Measurements from ENCODE around the gene NPTN. TPM values are rescaled to one million over a fixed set of nuclear protein-coding genes. Genes with fewer than 3 reads are reported as not detected.
"Not testable (repeated sequence)": the region's sequence is repeated elsewhere in the genome, so short reads cannot be mapped to it uniquely, and the experiment has no call there.

NPTN gene
- total RNA-seq, 1 donor from 2014 or later: 54.0 TPM

DNA sequence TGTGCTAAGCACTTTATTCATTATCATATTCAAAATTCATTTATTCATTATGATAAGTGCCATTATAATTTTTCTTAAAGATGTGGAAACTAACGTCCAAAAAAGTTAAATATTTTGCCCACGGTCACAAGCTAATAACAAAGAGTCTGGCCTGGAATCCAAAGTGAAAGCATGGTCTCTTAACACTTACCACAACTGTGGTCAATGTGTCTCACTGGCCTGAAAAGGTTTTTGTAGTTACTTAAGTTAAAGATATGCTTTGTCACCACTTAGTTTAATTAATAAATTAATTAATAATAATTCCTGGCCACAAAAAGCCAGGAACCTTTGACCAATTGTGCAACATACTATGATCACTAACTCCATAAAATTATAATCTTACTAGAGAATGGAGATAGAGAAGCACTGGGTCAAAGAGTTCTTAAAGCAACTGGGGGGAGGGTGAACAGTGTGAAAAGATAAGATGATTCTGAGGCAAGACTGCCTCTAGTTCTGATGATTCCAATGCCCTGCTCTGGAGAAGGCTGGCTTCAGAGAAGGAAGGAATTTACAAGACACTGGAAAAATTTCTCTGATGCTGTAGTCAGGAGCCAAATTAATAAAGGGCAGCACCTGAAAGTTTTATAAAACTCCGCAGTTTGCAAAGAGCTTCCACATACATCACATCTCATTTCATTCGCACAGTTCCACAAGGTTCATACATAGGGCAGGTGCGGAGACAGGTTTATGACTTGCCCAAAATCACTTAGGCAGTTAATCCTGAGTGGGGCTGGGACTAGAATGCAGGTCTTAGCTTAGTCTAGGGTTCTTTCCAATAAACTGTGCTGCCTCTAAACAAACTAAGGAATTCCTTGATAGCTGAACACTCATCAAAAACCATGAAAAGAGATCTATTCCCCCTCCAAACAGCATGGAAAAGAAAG lies 32.5 kb downstream of the NPTN start:
- DNase-seq: no peak

DNA sequence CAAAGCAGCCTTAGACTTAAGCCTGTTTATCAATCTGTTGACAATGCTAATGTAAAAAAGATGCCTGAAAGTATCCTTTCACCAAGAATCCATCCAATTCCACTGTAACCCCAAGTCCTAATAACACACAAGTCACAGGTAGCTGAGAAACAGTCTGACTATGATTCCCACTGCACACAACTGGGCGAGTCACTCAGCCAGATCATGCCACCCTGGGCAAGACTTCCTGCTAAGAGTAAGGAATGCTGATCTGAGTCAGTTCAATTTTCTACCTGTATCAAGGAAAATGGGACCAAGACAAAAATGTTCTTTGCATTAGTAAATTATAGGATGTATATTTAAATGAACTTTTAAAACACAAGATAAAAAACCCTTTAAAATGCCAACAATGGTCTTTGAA lies 33.3 kb downstream of the NPTN start:
- no peak for DNase-seq

GRCh38 chr15:73598530-73599160 lies 34.5 kb downstream of the NPTN start:
- DNase-seq: no peak

DNA sequence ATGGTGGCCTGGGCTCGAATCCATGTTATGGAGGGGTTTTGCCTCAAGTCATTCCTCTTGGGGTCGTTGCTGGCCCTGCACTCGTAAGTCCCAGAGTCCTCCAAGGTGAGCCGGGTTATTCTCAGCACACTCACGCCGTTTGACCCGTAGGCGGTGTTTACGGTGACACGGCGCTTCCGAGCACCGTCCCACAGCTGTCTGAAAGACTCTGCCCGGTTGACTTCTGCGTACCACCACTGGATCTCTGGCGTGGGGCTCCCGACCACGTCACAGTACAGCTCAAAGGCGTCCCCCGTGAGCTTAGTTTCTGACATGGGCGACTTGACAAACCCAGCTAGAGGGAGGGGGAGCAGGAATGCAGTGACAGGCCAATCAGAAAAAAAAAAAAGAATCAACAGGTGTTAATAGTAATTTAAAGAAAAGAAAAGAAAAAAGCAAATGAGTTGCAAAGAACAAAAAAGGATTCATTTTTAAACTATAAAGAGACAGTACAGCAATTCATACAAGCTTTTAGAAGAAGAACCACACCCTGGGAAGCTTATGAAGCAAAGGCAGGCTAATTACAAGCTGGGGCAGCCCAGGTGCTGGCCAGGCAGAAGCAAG lies 36.1 kb downstream of the NPTN start:
- no peak for DNase-seq

- DNase-seq: no peak
These were observed 37.0 kb downstream of the NPTN start for GRCh38 chr15:73596174-73596573.

DNA sequence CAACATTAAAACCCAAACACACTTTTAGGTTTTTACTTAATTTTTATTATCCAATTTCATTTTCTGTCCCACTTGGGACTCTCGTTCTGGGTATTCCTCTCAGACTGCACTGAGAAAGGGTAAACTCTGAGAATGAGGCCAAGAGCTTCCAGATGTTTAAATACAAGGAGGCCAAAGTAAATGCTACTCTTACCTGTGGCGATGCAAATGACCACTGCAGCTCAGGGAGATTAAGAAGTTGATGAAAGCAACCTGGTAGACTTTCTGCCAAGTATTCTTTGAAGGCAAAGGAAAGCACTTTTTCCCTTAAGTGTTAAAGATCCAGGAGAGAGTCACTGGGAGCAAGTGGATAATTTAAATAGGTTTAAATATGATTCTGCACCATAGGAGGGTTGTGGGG lies 39.1 kb downstream of the NPTN start:
- no peak for DNase-seq

DNA sequence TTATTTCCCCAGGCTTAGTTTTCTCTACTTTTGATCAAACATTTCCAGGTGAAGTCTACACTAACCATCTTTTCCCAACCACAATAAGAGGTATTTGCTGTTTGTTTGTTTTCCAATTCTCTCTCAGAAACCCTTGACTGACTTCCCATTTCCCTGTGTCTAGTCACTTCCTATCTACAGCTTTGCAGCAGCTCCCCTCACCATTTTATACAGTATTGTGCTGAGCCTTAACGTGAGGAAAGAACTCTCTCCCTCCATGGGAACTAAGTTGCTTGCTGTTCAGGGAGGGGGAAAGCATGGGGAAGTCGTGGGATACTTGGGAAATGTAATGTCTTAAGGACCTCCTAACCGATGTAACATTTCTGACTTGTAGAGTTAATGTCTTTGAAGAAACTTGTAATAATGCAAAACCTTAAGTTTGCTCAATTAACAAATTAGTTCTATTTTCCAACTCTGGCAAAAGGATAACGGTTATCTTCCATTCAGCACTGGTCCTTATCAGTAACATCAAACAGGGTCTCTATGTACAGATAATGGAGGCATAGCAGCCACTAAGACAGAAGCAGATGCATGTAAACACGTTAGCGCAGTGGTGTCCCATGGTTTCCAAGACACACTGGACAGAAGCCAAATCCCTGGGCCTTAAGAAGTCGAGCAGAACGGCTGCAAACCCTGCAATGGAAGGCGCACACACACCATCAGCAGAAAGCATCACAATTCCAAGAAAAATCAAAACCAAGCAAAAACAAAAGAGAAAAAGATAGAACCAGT lies 39.7 kb downstream of the NPTN start:
- DNase-seq: no peak

DNA sequence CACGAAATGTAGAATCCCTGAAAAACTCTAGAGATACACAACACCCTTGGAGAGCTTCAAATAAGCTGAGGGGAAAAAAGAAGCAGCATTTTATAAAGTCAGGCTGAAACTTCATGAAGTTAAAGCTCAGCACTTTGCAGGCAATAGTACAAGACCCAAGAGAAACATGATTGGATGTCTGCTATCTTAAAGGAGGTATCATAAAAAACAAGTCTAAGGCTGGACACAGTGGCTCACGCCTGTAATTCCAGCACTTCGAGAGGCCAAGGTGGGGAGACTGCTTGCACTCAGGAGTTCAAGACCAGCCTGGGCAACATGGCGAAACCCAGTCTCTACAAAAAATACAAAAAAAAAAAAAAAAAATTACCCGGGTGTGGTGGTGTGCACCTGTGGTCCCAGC lies 42.9 kb downstream of the NPTN start:
- DNase-seq: no peak

- no peak for DNase-seq
These were observed 43.4 kb downstream of the NPTN start for GRCh38 chr15:73589766-73590165.

GRCh38 chr15:73585871-73586654 lies 47.1 kb downstream of the NPTN start:
- no peak for DNase-seq

- no peak for DNase-seq
These were observed 48.3 kb downstream of the NPTN start for GRCh38 chr15:73584699-73585420.

DNA sequence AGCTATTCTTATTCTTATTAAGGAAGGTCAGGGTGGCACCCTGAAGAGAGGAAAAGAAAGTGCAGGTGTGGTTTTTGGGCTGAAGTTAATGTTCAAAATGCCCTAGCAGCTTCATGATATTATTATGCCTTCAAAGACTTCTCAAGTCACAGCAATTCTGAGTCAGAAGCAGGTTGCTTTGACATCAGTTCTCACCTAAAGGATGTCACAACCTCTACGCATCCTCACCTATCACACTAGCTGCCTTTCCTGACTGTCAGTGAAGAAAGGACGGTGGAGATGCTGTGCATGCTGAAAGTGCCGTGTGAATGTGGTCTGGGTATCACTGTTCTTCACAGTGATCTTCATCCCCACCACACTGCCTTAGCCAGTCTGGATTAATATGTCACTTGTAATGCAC lies 49.6 kb downstream of the NPTN start:
- DNase-seq: no peak

DNA sequence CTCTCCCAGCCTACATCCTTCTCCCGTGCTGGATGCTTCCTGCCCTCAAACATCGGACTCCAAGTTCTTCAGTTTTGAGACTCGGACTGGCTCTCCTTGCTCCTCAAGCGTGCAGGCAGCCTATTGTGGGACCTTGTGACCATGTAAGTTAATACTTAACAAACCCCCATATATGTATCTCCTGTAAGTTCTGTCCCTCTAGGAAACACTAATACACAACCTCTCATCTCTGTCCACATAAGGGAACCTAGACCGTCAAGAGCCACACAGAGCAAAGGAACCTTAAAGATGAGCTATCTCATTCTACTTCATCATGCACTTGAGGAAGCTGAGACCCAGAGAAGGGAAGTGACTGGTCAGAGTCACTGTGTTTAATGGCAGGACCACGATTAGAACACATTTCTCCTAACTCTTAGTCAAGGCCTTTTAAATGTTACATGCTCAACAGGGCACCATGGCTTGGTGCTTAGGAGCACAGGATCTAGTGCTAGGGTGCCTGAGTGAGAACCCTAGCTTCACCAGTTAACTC lies 50.3 kb downstream of the NPTN start:
- no peak for DNase-seq

GRCh38 chr15:73578026-73578425 lies 55.2 kb downstream of the NPTN start:
- DNase-seq: no peak

DNA sequence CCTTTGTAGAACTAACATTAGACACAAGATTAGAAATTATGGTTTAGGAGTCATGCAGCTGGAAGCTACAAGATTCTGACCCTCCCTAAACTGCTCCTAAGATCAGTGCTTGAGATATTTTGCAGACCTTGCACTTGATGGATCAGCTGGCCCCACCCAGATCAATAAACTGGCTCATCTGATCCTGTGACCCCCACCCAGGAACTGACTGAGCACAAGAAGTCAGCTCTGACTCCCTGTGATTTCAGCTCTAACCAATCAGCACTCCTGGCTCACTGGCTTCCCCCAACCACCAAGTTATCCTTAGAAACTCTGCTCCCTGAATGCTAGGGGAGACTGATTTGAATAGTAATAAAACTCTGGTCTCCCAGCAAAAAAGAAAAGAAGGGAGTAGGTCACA lies 55.6 kb downstream of the NPTN start:
- DNase-seq: not testable (repeated sequence)

DNA sequence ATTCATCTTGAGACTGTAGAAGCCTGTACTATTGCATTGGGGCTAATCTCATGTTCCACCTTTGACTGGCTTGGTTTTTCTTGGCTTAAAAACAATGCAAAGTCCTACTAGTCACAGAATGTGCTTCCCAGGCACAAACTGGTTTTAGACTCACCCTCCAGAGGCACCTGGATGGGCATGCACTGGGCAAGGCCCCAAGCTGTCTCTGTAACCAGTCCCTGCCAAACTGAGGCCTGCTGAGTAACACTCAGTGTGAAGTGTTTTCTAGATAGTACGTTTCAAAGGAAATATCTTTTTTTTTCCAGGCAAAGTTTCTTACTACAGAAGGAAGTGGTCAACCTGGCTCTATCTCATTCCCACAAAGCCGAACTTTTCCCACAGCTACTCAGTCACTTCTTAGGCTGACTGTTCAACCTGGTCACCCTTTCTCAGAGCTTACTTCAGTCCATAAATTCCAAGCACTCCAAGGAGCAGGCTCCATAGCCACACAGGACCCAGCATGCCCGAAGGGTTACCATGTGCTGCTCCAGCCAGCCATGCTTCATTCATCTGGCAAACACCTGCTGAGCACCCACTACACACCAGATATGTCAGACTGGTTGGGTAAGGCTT lies 57.4 kb downstream of the NPTN start:
- no peak for DNase-seq

DNA sequence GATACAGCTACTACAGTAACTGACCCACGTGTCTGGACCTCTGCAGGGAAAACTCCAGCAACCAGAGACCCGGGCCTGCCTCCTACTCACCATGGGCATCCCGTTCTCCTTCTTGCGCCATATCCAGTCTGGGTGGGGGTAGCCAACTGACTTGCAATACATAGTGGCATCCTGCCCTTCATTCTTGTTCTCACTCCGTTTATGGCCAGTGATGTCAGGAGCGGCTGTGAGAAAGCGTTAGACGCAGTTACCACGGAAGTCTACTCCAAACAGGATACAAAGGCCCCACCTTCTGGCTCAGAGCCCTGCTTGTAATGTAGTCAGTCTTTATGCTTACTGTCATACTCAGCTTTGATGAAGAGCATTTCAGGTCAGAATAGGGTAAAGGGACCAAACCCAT lies 59.6 kb downstream of the NPTN start:
- DNase-seq: no peak

- no peak for DNase-seq
These were observed 60.2 kb downstream of the NPTN start for GRCh38 chr15:73573037-73573436.

GRCh38 chr15:73572296-73572695 lies 60.9 kb downstream of the NPTN start:
- DNase-seq: no peak

GRCh38 chr15:73571346-73571745 lies 61.8 kb downstream of the NPTN start:
- DNase-seq: no peak

Data from skin of body (tissue), 2 donors.